Adrenal gland (tissue), 5 donors: ENCODE data around the gene C2orf49.

Experiments
- CTCF ChIP-seq, 6 experiments: fragments of 450-650 bp in 4 of 6; fragments of 200-600 bp in 2 of 6; sonication (generic) in 1 of 6; IDR thresholded peaks; 1 replicate in 5 of 6; 2 replicates in 1 of 6; pipeline versions ENCODE4 v1.5.1 to v1.8.0; 2016 to 2021; ENCODE audit warnings: antibody characterized with exemption in 6 of 6, mild to moderate bottlenecking in 2 of 6, moderate library complexity in 1 of 6
- POLR2A ChIP-seq, 2 donors: fragments of 450-650 bp; IDR thresholded peaks; one replicate each; pipeline ENCODE4 v1.6.1; 2017; ENCODE audit warnings: antibody characterized with exemption in 2 of 2, mild to moderate bottlenecking in 2 of 2, moderate library complexity in 1 of 2
- donor health status: DM: no; HTN: no; CAD: no.

DNA sequence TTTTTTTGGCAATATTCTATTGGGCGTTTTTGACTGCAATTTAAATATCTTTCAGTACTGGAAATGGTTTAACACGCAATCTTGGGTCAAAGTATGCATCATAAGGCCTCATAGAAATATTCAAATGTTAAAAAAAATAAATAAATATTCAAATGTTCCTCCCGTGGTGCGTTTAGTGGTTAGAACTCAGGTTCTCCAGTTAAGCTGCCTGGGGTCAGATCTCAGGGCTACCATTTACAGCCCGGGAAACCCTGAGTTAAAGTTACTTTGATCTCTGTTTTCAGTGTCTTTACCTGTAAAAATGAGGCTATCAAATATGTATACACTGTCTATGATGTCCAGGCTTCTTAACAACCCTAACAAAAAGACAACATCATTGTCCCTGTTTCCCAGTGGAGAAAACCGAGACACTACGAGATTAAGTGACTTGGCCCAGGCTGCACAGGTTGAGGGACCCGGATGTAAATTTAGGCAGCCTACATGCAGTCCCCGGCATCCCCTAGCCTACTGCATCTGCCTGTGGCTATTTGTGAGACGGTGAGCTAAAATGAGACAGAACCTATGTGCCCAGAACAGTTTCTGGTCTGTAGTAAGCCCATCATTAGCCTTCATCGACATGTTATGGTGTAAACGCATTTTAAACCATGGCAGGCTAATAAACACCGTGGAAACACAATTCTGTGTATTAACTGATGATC lies 59.8 kb downstream of the C2orf49 start:
- TF ChIP-seq CTCF (IDR thresholded peaks at IDR 0.05) (no peak), POLR2A (IDR thresholded peaks at IDR 0.05) (no peak)
